GM20000 (cell line): Measurements from ENCODE around the gene ARHGAP26.

Experiments
- DNase-seq: peaks from one replicate; pipeline ENCODE4 v3.0.0; 2012; ENCODE audit warnings: low spot score
- CTCF ChIP-seq: IDR thresholded peaks from 2 replicates; pipeline ENCODE4 v1.5.1; 2012; ENCODE audit warnings: mild to moderate bottlenecking, control low read depth; ENCODE audit errors: extremely low read depth, missing control alignments

The ARHGAP26 gene

GRCh38 chr5:143249851-143250250, 479.7 kb downstream of the ARHGAP26 start:
- no peak for TF ChIP-seq CTCF
- no peak for DNase-seq

GRCh38 chr5:143251190-143251589, 481.0 kb downstream of the ARHGAP26 start:
- no peak for TF ChIP-seq CTCF
- peak; percentile 50 for DNase-seq

GRCh38 chr5:143251946-143252345, 481.8 kb downstream of the ARHGAP26 start:
- peak; percentile 20 for DNase-seq
- TF ChIP-seq CTCF: no peak

- no peak for DNase-seq
- TF ChIP-seq CTCF: no peak
These were observed 484.6 kb downstream of the ARHGAP26 start for GRCh38 chr5:143254819-143255218.

- no peak for TF ChIP-seq CTCF
- no peak for DNase-seq
These were observed 488.5 kb downstream of the ARHGAP26 start for GRCh38 chr5:143258559-143259253.

- no peak for DNase-seq
These were observed 489.1 kb downstream of the ARHGAP26 start for GRCh38 chr5:143259254-143259605.

More at GRCh38 chr5:143259254-143259605, 489.1 kb downstream of the ARHGAP26 start:
- no peak for TF ChIP-seq CTCF
